K562 (cell line): ENCODE results near the gene CDH20.

ENCODE experiments used
- BRCA1 ChIP-seq, 2 experiments: fragments of 450-650 bp in 1 of 2; sonication (generic) in 1 of 2; formaldehyde crosslinking in 1 of 2; IDR thresholded peaks; 2 replicates each; pipeline versions ENCODE4 v1.5.0 to v1.6.1; 2017 to 2020; ENCODE audit warnings: mild to moderate bottlenecking in 1 of 2, missing genetic modification reagents in 1 of 2
- CAMTA2 ChIP-seq: fragments of 250-450 bp; sonication (Bioruptor Pico); conservative IDR thresholded peaks from 2 replicates; pipeline ENCODE4 v1.5.1; 2022
- CHD2 ChIP-seq: IDR thresholded peaks from 2 replicates; pipeline ENCODE4 v1.6.1; 2011; ENCODE audit warnings: low read depth, low read length
- EHMT2 ChIP-seq: fragments of 450-650 bp; IDR thresholded peaks from 2 replicates; pipeline ENCODE4 v1.6.1; 2018; ENCODE audit warnings: antibody characterized with exemption
- HNRNPUL1 ChIP-seq: fragments of 200-400 bp; formaldehyde crosslinking; IDR thresholded peaks from 2 replicates; pipeline ENCODE4 v1.6.1; 2017; ENCODE audit warnings: low read length
- JUND ChIP-seq, 2 experiments: IDR thresholded peaks; 2 replicates in 1 of 2; 3 replicates in 1 of 2; pipeline ENCODE4 v1.6.1; 2011; ENCODE audit warnings: borderline replicate concordance in 2 of 2, low read depth in 2 of 2, low read length in 2 of 2, improper control_type of control experiment in 1 of 2, missing biosample characterization in 1 of 2, missing genetic modification characterization in 1 of 2, missing genetic modification reagents in 1 of 2
- L3MBTL2 ChIP-seq: fragments of 450-650 bp; IDR thresholded peaks from 2 replicates; pipeline ENCODE4 v1.6.1; 2016; ENCODE audit warnings: mild to moderate bottlenecking, moderate library complexity
- PRPF4 ChIP-seq: fragments of 200-400 bp; formaldehyde crosslinking; IDR thresholded peaks from one replicate; pipeline ENCODE4 v1.6.1; 2017; ENCODE audit warnings: low read length, low read depth, mild to moderate bottlenecking; ENCODE audit not compliant: insufficient read depth, poor library complexity, severe bottlenecking
- ZNF561 ChIP-seq: fragments of 450-650 bp; formaldehyde crosslinking; conservative IDR thresholded peaks from 2 replicates; pipeline ENCODE4 v1.4.0; 2020; ENCODE audit warnings: mild to moderate bottlenecking, moderate library complexity
- TF ChIP-seq, protein P1 (sequence below), 2 experiments: fragments of 450-650 bp in 1 of 2; sonication (generic) in 1 of 2; formaldehyde crosslinking in 1 of 2; IDR thresholded peaks in 1 of 2; conservative IDR thresholded peaks in 1 of 2; 2 replicates each; pipeline versions ENCODE4 v1.6.1 to v1.8.1; 2016 to 2023; ENCODE audit warnings: mild to moderate bottlenecking in 2 of 2, moderate library complexity in 2 of 2, inconsistent platforms in 1 of 2, missing genetic modification reagents in 1 of 2

DNA sequence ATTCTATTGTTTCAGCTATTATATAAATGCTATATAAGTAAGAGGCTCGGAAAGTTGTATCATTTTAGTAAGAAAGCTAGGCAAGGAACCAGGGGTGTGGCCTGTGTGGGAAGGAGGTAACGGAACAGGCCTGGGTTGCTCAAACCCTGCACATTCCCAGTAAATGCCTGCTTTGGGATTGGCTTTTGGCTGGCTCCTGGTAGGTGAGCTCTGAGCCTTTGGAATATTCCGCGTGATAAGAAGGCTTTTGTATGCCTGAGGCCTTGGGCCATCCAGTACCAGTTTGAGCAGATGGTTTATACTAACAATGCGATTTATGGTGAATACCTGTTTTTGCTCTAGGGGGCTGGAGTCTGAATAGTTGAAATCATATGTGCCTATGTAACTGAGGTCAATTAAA lies 42.6 kb upstream of the CDH20 start:
- TF ChIP-seq ZNF561, result no peak
- no peak for TF ChIP-seq CAMTA2 (CRISPR knock-in tag)
- TF ChIP-seq PRPF4, result no peak
- no peak for TF ChIP-seq JUND (IDR thresholded peaks at IDR 0.05; ENCODE audit: borderline replicate concordance, low read depth, low read length)
- TF ChIP-seq JUND (tag; IDR thresholded peaks at IDR 0.05; ENCODE audit: borderline replicate concordance, low read depth, low read length), result no peak
- no peak for TF ChIP-seq CHD2
- no peak for TF ChIP-seq EHMT2
- no peak for TF ChIP-seq BRCA1 (IDR thresholded peaks at IDR 0.05)
- no peak for TF ChIP-seq BRCA1 (CRISPR knock-in tag; IDR thresholded peaks at IDR 0.05)
- no peak for TF ChIP-seq L3MBTL2
- TF ChIP-seq HNRNPUL1, result no peak
- TF ChIP-seq, protein P1, sequence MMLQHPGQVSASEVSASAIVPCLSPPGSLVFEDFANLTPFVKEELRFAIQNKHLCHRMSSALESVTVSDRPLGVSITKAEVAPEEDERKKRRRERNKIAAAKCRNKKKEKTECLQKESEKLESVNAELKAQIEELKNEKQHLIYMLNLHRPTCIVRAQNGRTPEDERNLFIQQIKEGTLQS (IDR thresholded peaks at IDR 0.05), result no peak
- TF ChIP-seq, protein P1 (CRISPR knock-in tag; conservative IDR thresholded peaks at IDR 0.05), result no peak
